NOMO-1 treated with DMSO at 0.1 percent for 48 hours (cell line): ENCODE data around the gene CFAP90.

Experiments used
- DNase-seq: peaks from one replicate; lab custom pipeline; 2025; ENCODE audit not compliant: unreplicated experiment; lab: John Stamatoyannopoulos, UW

The CFAP90 gene

GRCh38 chr5:7868773-7869473 is 18.0 kb upstream of the CFAP90 start, which contains the start of the genes FASTKD3 and MTRR:
FASTKD3 (minus strand) TSS chr5:7869031; CDS start chr5:7868083, 948 bp downstream.
MTRR (plus strand) TSS chr5:7869148; CDS start chr5:7870795, 1,647 bp downstream.
- DNase-seq = peak; percentile 99

- peak; percentile 35 for DNase-seq
Measured at GRCh38 chr5:7868427-7868772, 17.5 kb upstream of the CFAP90 start.

DNA sequence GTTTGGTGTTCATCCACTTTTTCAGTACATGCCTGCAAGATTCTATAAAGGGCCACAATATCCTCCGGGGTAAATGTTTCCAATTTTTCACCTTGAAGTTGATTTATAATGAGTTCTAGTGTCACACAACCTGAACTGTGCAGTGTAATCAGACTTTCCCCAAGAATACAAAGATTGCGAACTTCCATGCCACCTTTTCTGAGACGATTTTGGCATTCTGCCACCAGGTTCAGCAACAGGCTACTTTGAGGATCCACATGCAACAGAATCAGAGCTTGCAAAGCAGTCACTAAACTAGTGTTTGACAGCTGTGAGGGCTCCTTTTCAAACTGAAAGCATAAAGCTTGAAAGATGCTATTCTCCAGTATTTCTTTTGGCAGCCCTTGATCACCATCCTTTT is 16.3 kb upstream of the CFAP90 start:
- no peak for DNase-seq

DNA sequence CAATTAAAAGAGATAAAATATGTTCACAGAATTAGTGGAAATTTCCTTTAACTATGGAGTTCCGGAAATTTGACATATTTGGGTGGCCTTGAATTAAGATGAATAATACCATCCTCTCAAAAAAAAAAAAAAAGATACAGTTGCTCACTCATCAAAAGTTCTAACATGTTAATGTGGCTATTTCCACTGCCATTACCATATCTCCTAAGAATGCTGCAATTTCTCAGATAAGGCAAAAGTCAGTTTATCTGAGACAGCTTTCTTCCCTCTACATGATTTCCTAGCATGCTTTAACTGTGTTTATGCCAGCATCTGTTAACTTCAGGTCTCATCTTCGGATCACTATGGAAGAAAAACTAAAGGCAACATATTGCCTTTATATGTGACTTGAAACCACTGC is 15.3 kb upstream of the CFAP90 start:
- DNase-seq = no peak

- DNase-seq = no peak
Measured at GRCh38 chr5:7857926-7858632, 7.1 kb upstream of the CFAP90 start.

DNA sequence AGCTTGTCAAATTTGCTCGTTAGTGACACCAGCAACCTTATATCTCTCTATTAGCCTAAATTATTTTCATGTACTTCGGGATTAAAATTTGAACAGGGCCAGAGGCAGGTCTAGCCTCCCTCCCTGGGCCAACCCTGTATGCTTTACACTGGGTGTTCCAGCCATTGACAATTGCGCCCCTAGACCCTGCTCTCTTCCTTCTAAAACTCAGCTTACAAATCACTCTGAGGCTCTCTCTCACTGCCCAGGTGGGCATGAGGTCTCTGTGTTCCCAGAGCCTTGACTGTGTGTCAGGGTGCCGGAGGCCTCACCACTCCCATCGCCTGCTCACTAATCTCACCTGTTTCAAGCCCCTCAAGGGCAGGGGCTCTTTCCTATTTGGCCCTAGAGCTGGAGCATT is 6.4 kb upstream of the CFAP90 start:
- DNase-seq = no peak

DNA sequence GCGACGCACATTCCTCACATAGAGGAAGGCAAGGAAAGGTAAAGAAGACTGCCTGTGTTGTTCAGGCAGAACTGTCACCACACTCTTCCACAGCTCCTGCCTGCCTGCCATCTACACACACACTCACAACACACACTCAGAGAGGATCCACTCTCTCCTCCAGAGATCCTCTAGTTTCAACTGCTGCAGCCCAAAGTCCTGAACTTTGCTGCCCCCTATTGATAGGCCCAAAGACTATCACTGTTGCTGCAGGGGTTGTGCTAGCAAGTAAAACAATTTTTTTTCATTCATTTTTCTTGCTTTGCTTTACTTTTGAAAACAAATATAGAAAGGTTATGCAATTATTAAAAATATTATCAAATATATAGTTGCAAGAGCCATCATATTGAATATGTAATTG is 5.9 kb upstream of the CFAP90 start:
- peak; percentile 63 for DNase-seq

DNA sequence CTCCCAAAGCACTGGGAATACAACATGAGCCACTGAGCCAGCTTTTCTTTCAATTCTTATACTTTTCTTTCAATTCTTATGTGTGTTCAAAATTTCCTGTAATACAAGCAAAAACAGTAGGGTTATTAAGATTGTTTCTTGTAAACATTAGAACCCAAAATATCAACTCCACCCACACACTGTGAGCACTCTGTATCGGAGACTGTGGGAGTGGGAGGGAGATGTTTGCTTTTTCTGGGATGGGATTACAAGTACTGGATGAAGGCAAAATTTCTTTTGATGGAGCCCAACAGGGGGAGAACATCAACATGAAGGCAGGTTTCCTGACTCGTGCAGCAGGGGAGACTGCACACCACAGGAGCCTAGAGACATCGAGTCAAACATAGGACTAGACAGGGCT is 4.7 kb upstream of the CFAP90 start:
- DNase-seq = no peak

- DNase-seq = no peak
Measured at GRCh38 chr5:7852988-7853387, 2.1 kb upstream of the CFAP90 start.

DNA sequence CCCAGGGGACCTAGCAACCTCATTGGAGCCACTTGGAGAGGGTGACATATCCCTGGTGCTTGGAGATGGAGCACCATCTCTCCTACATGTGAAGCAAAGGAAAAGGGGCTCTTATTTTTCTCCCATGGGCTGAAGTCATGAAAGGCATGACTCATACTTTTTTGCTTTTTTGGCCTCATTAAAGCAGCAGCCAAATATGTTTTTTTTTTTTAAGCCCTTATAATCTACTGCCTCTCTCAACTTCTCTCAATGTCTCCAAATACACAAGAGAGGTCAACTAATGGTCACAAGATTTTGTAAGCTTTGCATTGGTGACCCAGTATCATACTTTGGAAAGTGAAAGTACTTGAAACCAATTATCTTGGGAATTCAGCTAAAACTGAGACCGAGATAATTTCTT is 1.6 kb upstream of the CFAP90 start:
- DNase-seq = peak; percentile 16

DNA sequence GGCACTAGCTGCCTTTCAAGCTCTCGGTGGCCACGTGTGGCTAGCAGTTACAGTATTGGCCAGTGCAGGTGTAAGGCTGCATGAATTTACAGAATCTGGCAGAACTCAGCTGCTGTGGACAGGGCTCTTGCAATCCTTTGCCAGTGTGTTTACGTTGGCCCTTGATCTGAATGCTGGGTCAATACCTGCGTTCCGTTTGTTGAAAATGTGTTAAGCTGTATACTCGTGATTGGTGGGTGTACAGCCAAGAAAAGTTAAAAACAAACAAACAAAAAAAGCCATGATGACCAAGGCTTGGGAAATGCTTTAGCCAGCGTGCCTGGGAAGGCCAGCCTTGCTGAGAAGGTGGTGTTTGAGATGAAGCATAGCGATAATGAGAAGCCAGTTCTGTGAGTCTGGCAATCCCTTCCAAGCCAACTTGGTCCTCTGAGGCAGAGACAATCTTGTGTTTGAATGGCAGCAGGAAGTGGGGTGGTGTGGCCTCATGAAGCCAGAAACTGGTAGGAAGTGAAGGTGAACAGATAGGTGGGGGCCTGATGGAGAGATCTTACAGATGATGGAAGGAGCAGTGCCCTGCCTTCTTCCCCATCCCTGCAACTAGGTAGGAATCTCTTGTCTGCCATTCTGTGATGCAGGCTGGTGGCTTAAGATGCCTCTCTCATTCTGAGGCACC is 820 bp upstream of the CFAP90 start:
- no peak for DNase-seq

- no peak for DNase-seq
Measured at GRCh38 chr5:7851240-7851592, 283 bp upstream of the CFAP90 start.

DNA sequence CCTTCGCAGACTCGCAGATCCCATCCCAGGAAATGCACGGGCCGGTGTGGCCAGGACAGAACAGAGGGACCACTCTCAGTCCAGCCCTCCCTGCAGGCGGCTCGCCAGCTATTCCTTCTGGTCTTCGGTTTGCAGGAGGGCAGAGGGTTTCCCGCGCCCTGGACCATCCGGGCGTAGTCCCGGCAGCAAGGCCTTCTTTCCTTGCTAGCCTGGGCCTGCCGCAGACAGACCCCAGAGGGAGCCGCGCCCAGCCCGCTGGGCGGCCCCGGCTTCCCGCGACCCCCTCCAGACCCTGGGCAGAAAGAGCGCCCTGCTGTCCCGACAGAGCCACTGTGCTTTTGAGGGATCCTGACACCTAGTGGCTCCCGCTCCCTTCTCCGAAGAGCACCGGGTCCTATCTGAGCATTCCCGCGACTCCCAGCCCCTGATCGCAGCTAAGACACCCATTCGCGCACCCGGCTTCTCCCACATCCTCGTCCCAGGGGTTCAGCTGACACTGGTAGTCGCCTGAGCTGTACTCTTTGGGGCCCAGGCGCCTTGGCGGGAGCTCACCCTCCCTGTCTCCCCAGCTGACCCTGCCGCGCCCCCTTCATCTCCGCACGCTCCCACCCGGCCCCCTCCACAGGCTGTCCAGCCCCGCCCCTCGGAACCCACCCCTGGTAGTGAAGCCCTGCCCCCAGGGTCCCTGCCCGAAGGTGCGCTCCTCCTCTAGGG is 1.1 kb downstream of the CFAP90 start:
- DNase-seq = no peak

GRCh38 chr5:7848296-7848695 is 2.6 kb downstream of the CFAP90 start:
- no peak for DNase-seq

GRCh38 chr5:7846327-7846726 is 4.6 kb downstream of the CFAP90 start:
- DNase-seq = no peak

GRCh38 chr5:7845557-7845956 is 5.4 kb downstream of the CFAP90 start:
- DNase-seq = no peak

DNA sequence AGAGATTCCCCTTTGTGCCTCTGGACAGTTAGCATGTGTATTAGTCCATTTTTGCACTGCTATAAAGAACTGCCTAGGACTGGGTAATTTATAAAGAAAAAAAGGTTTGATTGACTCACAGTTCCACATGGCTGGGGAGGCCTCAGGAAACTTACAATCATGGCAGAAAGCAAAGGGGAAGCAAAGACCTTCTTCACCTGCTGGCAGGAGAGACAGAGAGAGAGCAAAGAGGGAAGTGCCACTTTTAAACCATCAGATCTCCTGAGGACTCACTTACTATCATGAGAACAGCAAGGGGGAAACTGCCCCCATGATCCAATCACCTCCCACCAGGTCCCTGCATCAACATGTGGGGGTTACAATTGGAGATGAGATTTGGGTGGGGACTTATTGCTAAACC is 6.0 kb downstream of the CFAP90 start:
- DNase-seq = peak; percentile 32

GRCh38 chr5:7842531-7842930 is 8.4 kb downstream of the CFAP90 start:
- no peak for DNase-seq

GRCh38 chr5:7837403-7837802 is 13.5 kb downstream of the CFAP90 start:
- DNase-seq = no peak

GRCh38 chr5:7834982-7835381 is 16.0 kb downstream of the CFAP90 start:
- no peak for DNase-seq

DNA sequence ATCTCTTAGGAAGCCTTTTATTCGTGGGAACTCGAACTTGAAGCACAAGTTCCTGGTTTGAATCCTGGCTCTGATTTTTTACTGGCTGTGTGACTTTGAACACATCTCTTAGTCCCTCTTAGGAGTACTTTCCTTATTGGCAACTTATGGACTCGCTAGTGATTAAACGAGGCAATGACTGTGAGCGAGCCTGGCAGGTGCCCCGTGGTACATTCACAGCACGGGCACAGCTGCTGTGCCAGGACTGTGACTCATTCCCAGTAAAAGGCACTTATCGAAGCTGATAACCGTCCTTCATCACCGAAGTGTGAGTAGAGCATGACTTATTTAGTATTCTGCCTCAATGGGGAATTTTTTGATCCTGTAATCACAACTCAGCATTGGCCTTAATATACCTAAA is 22.7 kb downstream of the CFAP90 start:
- DNase-seq = no peak

DNA sequence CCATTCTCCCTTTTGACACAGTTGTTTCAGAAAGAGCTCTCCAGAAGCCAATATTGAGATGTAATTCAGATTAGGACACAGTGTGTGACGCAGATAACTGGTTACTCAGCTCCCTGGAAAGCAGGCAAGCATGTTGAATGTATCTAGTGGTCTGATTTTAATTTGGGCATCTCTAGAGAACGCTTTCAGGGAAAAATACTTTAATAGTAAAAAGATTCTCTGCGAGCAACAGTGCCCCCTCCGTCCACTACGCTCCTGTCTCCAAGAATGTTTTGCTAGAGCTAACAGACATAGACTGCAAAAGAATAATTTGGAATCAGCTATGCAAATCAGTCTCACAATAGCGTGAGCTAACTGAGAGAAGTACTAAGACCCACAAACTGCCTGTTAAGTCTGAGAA is 23.3 kb downstream of the CFAP90 start:
- DNase-seq = no peak
